OCI-LY7 (cell line): ENCODE results near the gene P2RY4. TPM values are rescaled to one million over a fixed set of nuclear protein-coding genes. Genes with fewer than 3 reads are reported as not detected.

ENCODE experiments used
- BruUV-seq: library from RNA; stranded (reverse); fragments of 400-500 nt; replicated peaks from 2 replicates; lab custom pipeline; 2021; lab: Mats Ljungman, UMichigan
- CTCF ChIA-PET: fragments of 300-600 bp; sonication (Branson Sonifier 250); formaldehyde crosslinking; loops from one replicate; lab custom pipeline; 2022; ENCODE audit warnings: antibody characterized with exemption; ENCODE audit not compliant: unreplicated experiment; lab: Charles Lee
- POLR2A ChIA-PET: fragments of 300-600 bp; sonication (Branson Sonifier 250); formaldehyde crosslinking; loops from one replicate; lab custom pipeline; 2022; ENCODE audit warnings: antibody characterized with exemption; lab: Charles Lee
- DNase-seq: peaks from one replicate; pipeline ENCODE4 v3.0.0-alpha.2; 2015; ENCODE audit warnings: low spot score
- H2AFZ ChIP-seq: fragments of 200-600 bp; sonication (generic), shearing (Covaris generic); 2 replicates; pipeline ENCODE4 v1.6.1; 2014; ENCODE audit warnings: mild to moderate bottlenecking, antibody characterized with exemption, low read length, moderate library complexity
- H3K27ac ChIP-seq: fragments of 200-600 bp; sonication (generic); 2 replicates; pipeline ENCODE4 v1.5.1; 2014; ENCODE audit warnings: mixed run types, low read depth, mild to moderate bottlenecking, moderate library complexity, low read length, inconsistent platforms; ENCODE audit not compliant: poor library complexity, severe bottlenecking
- H3K36me3 ChIP-seq: fragments of 200-600 bp; sonication (generic); 2 replicates; pipeline ENCODE4 v1.6.1; 2014; ENCODE audit warnings: mild to moderate bottlenecking, antibody characterized with exemption, low read length, moderate library complexity, mixed read lengths; ENCODE audit not compliant: insufficient read depth
- H3K4me1 ChIP-seq: fragments of 200-600 bp; sonication (generic); 2 replicates; pipeline ENCODE4 v1.5.1; 2014; ENCODE audit warnings: mild to moderate bottlenecking, low read length; ENCODE audit not compliant: insufficient read depth, poor library complexity, severe bottlenecking
- H3K4me2 ChIP-seq: fragments of 200-600 bp; sonication (generic); 2 replicates; pipeline ENCODE4 v1.6.1; 2014; ENCODE audit warnings: mild to moderate bottlenecking, low read length
- H3K4me3 ChIP-seq: fragments of 200-600 bp; sonication (generic); 2 replicates; pipeline ENCODE4 v1.5.1; 2014; ENCODE audit warnings: mild to moderate bottlenecking, low read depth, low read length; ENCODE audit not compliant: poor library complexity, severe bottlenecking
- H3K79me2 ChIP-seq: fragments of 200-600 bp; sonication (generic); 2 replicates; pipeline ENCODE4 v1.6.1; 2016; ENCODE audit warnings: low read depth, mild to moderate bottlenecking, low read length, moderate library complexity, mixed read lengths; ENCODE audit not compliant: insufficient read depth
- H3K9me2 ChIP-seq: fragments of 200-600 bp; sonication (generic); 2 replicates; pipeline ENCODE4 v1.6.1; 2016; ENCODE audit warnings: mild to moderate bottlenecking, low read length, mixed read lengths; ENCODE audit not compliant: insufficient read depth
- H3K9me3 ChIP-seq: fragments of 200-600 bp; sonication (generic); 2 replicates; pipeline ENCODE4 v1.6.1; 2014; ENCODE audit warnings: mild to moderate bottlenecking, mixed run types, low read length, mixed read lengths
- H4K20me1 ChIP-seq: fragments of 200-600 bp; sonication (generic); 2 replicates; pipeline ENCODE4 v1.6.1; 2014; ENCODE audit warnings: mild to moderate bottlenecking, antibody characterized with exemption, low read length, moderate library complexity, mixed read lengths; ENCODE audit not compliant: insufficient read depth
- EZH2phosphoT487 ChIP-seq: fragments of 200-600 bp; sonication (generic); IDR thresholded peaks from 2 replicates; pipeline ENCODE4 v1.6.1; 2018; ENCODE audit warnings: low read depth, borderline replicate concordance, mild to moderate bottlenecking, mixed run types, antibody characterized with exemption, low read length, moderate library complexity, mixed read lengths
- intact Hi-C: fragments of 100-400 bp; cut with micrococcal nuclease; formaldehyde crosslinking; loops from one replicate; pipeline ENCODE4 v1.10.0; 2022; ENCODE audit not compliant: unreplicated experiment
- total RNA-seq, 2 experiments: library from RNA; depleted of rRNA in 1 of 2; stranded (reverse); fragments of >200 nt in 1 of 2; shearing (Covaris generic) in 1 of 2; gene quantifications; 2 replicates each; pipeline ENCODE4 v1.2.3, GENCODE V29; 2014 to 2022
- TF ChIP-seq, protein P1 (sequence below): fragments of 200-600 bp; sonication (generic); conservative IDR thresholded peaks from 2 replicates; pipeline ENCODE4 v1.5.1; 2014; ENCODE audit warnings: mild to moderate bottlenecking, antibody characterized with exemption, low read length, moderate library complexity, mixed read lengths

Gene P2RY4
- total RNA-seq, 2 experiments from 2014 or later = 0.16 to 0.21 TPM

GRCh38 chrX:70240751-70241150 is 19.3 kb downstream of the P2RY4 start:
- BruUV-seq = no TSS peak
- H3K36me3 ChIP-seq = no peaks in the 10 kb centered on the region
- no peak for DNase-seq
- ChIA-PET CTCF (no interaction called here), POLR2A (no interaction called here)
- no peaks in the 10 kb centered on the region for H4K20me1 ChIP-seq
- H3K9me3 ChIP-seq = no peaks in the 10 kb centered on the region
- no peak overlapping the region for H3K4me3 ChIP-seq
- intact Hi-C loops = no loop called here
- TF ChIP-seq, protein P1, sequence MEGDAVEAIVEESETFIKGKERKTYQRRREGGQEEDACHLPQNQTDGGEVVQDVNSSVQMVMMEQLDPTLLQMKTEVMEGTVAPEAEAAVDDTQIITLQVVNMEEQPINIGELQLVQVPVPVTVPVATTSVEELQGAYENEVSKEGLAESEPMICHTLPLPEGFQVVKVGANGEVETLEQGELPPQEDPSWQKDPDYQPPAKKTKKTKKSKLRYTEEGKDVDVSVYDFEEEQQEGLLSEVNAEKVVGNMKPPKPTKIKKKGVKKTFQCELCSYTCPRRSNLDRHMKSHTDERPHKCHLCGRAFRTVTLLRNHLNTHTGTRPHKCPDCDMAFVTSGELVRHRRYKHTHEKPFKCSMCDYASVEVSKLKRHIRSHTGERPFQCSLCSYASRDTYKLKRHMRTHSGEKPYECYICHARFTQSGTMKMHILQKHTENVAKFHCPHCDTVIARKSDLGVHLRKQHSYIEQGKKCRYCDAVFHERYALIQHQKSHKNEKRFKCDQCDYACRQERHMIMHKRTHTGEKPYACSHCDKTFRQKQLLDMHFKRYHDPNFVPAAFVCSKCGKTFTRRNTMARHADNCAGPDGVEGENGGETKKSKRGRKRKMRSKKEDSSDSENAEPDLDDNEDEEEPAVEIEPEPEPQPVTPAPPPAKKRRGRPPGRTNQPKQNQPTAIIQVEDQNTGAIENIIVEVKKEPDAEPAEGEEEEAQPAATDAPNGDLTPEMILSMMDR = no peak
- TF ChIP-seq EZH2phosphoT487 = no peak
- no peak overlapping the region for H3K27ac ChIP-seq
- H3K4me1 ChIP-seq = no peaks in the 10 kb centered on the region
- H3K4me2 ChIP-seq = no peak overlapping the region
- H3K79me2 ChIP-seq = no peaks in the 10 kb centered on the region
- no peaks in the 10 kb centered on the region for H3K9me2 ChIP-seq
- H2AFZ ChIP-seq = no peak overlapping the region

DNA sequence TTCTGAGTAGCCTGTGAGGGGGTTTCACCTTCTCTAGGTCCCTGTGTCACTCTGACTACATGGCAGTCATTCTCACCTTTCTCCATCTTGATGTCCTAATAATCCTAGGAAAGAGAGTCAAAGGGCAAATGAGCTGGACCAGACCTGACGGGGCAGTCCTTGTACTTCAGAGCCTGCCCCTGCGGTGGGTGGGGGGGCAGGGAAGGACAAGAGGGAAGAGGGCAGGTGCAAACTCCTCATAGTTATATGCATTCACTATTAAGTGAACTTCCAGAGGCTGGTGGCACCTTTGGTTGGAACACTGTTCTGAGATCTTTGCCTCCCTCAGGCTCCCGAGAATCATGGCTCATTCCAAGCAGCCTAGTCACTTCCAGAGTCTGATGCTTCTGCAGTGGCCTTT is 25.6 kb downstream of the P2RY4 start, which contains the start of gene AWAT1:
Gene AWAT1, plus strand, starts transcription at position 301 of the 400 bp plus-strand sequence. Its CDS starts 41 bp downstream, at position 342.
- H4K20me1 ChIP-seq = no peaks in the 10 kb centered on the region
- H3K4me3 ChIP-seq = no peak within 1 kb of the TSS
- no peaks in the 10 kb centered on the region for H3K36me3 ChIP-seq
- H3K9me3 ChIP-seq = no peaks in the 10 kb centered on the region
- no peak for DNase-seq
- BruUV-seq = no TSS peak
- no peaks in the 10 kb centered on the region for H3K9me2 ChIP-seq
- no peaks in the 10 kb centered on the region for H3K4me1 ChIP-seq
- no peaks in the 10 kb centered on the region for H3K79me2 ChIP-seq
- intact Hi-C loops = no loop called here
- H3K4me2 ChIP-seq = no peak within 1 kb of the TSS
- H2AFZ ChIP-seq = no peak within 1 kb of the TSS
- no peak within 1 kb of the TSS for H3K27ac ChIP-seq
- CTCF ChIA-PET = no interaction called here
- TF ChIP-seq, protein P1 = no peak
- TF ChIP-seq EZH2phosphoT487 = no peak
- POLR2A ChIA-PET = no interaction called here

GRCh38 chrX:70231666-70232065 is 28.3 kb downstream of the P2RY4 start:
- Histone ChIP-seq H3K79me2 (no peaks in the 10 kb centered on the region), H4K20me1 (no peaks in the 10 kb centered on the region), H2AFZ (no peak overlapping the region), H3K36me3 (no peaks in the 10 kb centered on the region), H3K9me3 (no peaks in the 10 kb centered on the region), H3K27ac (no peak overlapping the region), H3K4me3 (no peak overlapping the region), H3K4me1 (no peaks in the 10 kb centered on the region), H3K4me2 (no peak overlapping the region), H3K9me2 (no peaks in the 10 kb centered on the region)
- no TSS peak for BruUV-seq
- intact Hi-C loops = no loop called here
- no peak for DNase-seq
- no peak for TF ChIP-seq EZH2phosphoT487
- TF ChIP-seq, protein P1 = no peak
- POLR2A ChIA-PET = no interaction called here
- CTCF ChIA-PET = no interaction called here
